GM20000 (cell line): ENCODE data around the gene UBTD1.
"Not testable (repeated sequence)": the region's sequence is repeated elsewhere in the genome, so short reads cannot be mapped to it uniquely, and the experiment has no call there.

Experiments
- DNase-seq: peaks from one replicate; pipeline ENCODE4 v3.0.0; 2012; ENCODE audit warnings: low spot score
- CTCF ChIP-seq: IDR thresholded peaks from 2 replicates; pipeline ENCODE4 v1.5.1; 2012; ENCODE audit warnings: mild to moderate bottlenecking, control low read depth; ENCODE audit errors: extremely low read depth, missing control alignments

The UBTD1 gene

GRCh38 chr10:97572214-97572989, 73.7 kb downstream of the UBTD1 start, which contains the start of gene ANKRD2:
TSS of gene ANKRD2 (plus strand) at chr10:97572779. CDS start at chr10:97572789, 10 bp downstream.
- peak; percentile 88 for DNase-seq
- peak; percentile 87 for TF ChIP-seq CTCF

- TF ChIP-seq CTCF, result no peak
Measured at GRCh38 chr10:97573021-97573420, 74.3 kb downstream of the UBTD1 start.

GRCh38 chr10:97573672-97574071, 74.9 kb downstream of the UBTD1 start:
- TF ChIP-seq CTCF, result no peak
- no peak for DNase-seq

More at GRCh38 chr10:97573021-97573420, 74.3 kb downstream of the UBTD1 start:
- DNase-seq, result no peak

- no peak for TF ChIP-seq CTCF
- no peak for DNase-seq
Measured at GRCh38 chr10:97574374-97575126, 75.8 kb downstream of the UBTD1 start.

GRCh38 chr10:97575127-97575668, 76.5 kb downstream of the UBTD1 start:
- TF ChIP-seq CTCF, result no peak
- DNase-seq, result no peak

- not testable (repeated sequence) for DNase-seq
Measured at GRCh38 chr10:97576487-97576886, 77.8 kb downstream of the UBTD1 start.

GRCh38 chr10:97577701-97578100, 79.0 kb downstream of the UBTD1 start:
- TF ChIP-seq CTCF, result no peak
- DNase-seq, result no peak
